GM12864 (cell line): ENCODE results near the gene CARHSP1.

Experiments used
- DNase-seq: peaks from one replicate; pipeline ENCODE4 v3.0.0-alpha.2; 2011; ENCODE audit warnings: low read depth
- H3K4me3 ChIP-seq: 2 replicates; pipeline ENCODE4 v1.5.1; 2011; ENCODE audit warnings: mild to moderate bottlenecking, low read depth, low read length, control low read depth
- TF ChIP-seq, protein P1 (sequence below): IDR thresholded peaks from 2 replicates; pipeline ENCODE4 v1.5.1; 2011; ENCODE audit warnings: low read depth, mild to moderate bottlenecking, moderate library complexity, low read length, control low read depth, inconsistent platforms; ENCODE audit errors: missing control alignments

Gene CARHSP1

DNA sequence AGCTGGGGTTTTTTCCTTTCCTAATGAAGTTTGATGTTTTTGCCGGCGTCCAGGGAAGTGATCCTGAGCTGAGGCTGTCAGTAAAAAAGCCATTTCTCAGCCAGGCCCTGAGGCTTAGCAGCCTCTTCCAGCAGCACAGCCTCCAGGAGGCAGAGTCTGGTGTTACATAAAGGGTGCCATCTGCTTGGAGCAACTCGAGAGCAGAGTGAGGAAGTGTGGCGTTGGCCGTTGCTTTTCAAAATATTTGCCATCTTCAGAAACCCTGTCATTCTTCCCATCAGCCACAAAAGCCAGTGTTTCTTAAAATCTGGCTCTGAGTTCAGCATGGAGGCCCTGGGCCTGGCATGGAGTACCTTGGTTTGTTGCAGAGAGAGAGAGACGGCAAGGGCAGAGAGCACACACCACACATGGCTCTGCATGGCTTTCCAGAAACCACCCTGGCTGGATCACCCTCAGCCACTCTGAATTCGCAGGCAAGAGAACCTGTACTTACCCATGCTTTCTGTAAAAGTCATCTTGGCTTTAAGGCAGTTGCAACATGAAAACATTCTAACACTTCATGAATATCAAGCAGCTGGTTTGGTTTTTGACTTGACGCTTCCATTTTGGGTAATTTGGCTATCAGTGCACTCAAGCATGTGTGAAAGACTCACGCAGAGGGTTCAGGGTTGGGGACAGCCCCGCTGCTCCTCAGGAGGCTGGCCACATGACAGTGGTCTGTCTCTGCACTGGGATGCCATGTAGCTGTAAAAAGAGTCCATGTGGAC lies 50.1 kb downstream of the CARHSP1 start:
- H3K4me3 ChIP-seq = no peak overlapping the region
- DNase-seq = no peak
- TF ChIP-seq, protein P1, sequence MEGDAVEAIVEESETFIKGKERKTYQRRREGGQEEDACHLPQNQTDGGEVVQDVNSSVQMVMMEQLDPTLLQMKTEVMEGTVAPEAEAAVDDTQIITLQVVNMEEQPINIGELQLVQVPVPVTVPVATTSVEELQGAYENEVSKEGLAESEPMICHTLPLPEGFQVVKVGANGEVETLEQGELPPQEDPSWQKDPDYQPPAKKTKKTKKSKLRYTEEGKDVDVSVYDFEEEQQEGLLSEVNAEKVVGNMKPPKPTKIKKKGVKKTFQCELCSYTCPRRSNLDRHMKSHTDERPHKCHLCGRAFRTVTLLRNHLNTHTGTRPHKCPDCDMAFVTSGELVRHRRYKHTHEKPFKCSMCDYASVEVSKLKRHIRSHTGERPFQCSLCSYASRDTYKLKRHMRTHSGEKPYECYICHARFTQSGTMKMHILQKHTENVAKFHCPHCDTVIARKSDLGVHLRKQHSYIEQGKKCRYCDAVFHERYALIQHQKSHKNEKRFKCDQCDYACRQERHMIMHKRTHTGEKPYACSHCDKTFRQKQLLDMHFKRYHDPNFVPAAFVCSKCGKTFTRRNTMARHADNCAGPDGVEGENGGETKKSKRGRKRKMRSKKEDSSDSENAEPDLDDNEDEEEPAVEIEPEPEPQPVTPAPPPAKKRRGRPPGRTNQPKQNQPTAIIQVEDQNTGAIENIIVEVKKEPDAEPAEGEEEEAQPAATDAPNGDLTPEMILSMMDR = no peak

DNA sequence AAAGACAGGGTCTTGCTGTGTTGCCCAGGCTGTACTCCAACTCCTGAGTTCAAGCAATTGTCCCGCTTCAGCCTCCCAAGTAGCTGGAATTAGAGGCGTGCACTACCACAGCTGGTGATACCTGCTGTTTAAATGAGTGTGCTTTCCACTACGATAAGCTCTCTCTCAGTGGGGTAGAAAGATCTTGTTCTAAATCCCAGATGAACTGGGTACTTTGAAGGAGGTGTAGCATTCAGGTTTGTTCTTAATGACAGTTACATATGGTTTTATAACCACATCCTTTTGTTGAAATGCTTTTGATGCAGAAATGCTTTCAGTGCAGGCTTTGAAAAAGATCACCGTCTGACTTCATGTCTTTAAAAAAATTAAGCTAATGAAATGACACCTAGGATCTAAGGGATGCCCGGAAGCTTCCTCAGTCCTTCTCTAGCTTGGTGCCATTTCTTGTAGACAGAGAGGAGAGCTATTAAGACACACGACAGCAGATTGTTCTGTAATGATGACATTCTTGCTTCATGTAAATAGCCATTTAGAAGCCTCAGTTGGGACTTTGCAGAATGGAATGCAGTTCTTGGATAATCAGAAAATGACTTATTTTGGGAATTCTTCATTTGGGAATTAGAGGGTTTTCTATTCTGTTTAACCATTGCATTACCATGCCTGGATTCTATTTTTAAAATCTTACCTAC lies 51.7 kb downstream of the CARHSP1 start:
- TF ChIP-seq, protein P1 = no peak
- H3K4me3 ChIP-seq = no peak overlapping the region
- DNase-seq = no peak

DNA sequence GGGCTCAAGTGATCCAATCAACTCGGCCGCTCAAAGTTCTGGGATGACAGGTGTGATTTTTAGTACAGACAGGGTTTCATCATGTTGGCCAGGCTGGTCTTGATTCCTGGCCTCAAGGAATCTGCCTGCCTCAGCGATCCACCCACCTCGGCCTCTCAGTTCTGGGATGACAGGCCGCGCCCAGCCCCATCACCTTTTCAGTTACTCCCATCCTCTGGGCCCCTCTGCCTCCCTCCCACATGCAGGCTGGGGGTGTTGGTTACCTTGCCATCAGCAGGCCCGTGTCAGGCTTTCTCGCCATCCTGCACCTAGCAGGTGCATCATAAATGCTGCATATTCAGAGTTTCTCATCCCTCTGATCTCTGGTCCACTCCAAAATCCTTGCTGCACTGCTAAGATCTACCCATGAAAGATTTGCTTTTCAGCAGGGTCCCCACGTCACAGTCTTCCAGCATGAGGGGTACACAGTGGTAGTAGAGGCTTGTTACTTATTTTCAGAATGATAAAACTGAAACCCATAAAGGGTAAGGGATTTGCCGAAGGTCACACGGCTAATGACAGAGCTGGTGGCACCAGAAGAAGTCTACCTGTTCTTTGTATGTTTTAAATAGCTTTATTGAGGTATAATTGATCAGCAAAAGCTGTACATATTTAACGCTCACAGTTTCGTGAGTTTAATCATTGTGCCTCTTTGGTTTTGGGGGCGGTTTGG lies 54.6 kb downstream of the CARHSP1 start:
- no peak for DNase-seq
- H3K4me3 ChIP-seq = no peak overlapping the region
- TF ChIP-seq, protein P1 = no peak

DNA sequence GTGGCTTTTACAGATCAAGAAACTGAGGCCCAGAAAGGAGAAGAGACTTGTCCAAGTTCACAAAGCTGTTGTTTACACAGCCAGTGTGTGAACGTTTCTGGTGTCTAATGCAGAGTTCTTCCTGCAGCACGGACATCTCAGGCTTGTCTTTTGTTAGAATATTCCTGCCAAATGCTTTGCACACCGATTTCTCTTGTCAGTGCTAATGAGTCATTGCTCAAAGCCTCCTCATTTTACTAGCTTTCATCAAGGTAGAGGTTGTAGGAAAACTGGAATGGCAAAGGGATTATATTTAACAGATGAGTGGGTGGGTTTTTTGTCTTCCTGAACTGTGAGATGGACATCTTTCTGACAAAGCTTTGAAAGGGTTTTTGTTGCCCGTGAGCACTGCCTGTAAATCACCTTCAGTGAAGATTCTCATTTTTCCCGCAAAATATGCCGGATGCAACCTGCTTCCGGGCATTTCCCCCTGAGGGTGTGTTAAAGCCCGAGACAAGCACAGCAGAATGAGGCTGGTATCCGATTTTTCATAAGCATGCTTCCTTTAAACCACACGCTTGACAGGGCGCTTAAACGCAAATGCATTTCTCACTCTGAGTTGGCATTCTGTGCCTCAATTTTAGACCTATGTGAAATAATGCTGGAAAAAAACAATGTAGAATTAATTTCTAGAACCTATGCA lies 56.5 kb downstream of the CARHSP1 start:
- TF ChIP-seq, protein P1 = no peak
- DNase-seq = no peak
- H3K4me3 ChIP-seq = no peak overlapping the region

DNA sequence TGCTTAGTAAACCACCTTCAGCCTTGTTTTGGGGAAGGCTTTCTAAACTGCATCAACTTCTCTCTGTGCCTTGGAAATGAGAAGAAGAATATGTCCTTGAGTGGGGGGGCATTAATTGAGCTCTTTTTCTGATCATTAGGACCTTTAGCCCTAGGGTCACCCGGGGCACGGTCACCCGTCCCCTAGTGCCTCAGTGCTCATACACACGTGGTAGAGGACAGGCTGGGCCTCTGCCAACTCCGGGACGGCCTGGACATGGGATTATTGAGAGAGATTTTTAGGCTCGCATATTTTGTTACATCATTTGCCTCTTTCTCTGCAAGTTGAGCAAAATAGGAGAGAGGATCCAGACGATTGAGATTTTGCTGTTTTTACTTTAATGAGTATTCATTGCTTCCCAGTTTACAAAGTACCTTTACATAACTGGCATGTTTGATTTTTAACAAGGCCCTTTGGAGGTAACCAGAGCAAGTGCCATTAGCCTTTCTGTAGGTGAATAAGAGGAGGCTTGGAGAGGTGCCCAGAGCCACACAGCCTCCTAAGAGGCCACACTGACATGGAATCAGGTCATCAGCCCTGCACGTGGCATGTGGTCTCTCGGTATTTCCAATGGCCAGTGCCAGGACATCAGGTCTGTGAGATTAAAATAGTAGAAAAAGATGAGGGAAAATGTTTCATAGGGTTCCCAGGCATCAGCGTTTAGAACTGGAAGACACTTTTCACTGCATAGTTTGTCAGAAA lies 60.0 kb downstream of the CARHSP1 start:
- TF ChIP-seq, protein P1 = no peak
- no peak for DNase-seq
- H3K4me3 ChIP-seq = no peak overlapping the region

DNA sequence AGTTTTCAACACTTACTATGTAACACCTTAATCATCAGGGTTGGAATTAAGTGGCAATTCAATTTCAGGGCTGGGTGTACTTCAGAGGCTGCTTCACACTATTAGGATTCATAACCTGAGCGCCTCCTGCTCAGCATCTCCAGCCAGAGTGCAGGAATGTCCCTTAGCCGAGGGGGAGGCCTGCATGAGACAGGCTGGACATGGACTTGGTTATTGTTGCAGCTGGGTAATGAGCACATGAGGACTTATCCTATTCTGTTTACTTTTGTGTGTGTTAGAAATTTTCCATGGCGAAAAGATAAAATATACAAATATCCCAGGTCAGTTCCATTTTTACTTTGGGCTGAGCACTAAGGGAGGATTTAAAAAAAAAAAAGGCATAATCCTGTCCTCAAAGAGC lies 60.8 kb downstream of the CARHSP1 start:
- DNase-seq = no peak
- TF ChIP-seq, protein P1 = no peak
- H3K4me3 ChIP-seq = no peak overlapping the region
